NCI-H524 (cell line): ENCODE results near the gene TCF19.

Experiments
- DNase-seq, 2 experiments: peaks; one replicate each; lab custom pipeline; 2025; lab: John Stamatoyannopoulos, UW

TCF19 gene, protein sequence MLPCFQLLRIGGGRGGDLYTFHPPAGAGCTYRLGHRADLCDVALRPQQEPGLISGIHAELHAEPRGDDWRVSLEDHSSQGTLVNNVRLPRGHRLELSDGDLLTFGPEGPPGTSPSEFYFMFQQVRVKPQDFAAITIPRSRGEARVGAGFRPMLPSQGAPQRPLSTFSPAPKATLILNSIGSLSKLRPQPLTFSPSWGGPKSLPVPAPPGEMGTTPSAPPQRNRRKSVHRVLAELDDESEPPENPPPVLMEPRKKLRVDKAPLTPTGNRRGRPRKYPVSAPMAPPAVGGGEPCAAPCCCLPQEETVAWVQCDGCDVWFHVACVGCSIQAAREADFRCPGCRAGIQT

DNA sequence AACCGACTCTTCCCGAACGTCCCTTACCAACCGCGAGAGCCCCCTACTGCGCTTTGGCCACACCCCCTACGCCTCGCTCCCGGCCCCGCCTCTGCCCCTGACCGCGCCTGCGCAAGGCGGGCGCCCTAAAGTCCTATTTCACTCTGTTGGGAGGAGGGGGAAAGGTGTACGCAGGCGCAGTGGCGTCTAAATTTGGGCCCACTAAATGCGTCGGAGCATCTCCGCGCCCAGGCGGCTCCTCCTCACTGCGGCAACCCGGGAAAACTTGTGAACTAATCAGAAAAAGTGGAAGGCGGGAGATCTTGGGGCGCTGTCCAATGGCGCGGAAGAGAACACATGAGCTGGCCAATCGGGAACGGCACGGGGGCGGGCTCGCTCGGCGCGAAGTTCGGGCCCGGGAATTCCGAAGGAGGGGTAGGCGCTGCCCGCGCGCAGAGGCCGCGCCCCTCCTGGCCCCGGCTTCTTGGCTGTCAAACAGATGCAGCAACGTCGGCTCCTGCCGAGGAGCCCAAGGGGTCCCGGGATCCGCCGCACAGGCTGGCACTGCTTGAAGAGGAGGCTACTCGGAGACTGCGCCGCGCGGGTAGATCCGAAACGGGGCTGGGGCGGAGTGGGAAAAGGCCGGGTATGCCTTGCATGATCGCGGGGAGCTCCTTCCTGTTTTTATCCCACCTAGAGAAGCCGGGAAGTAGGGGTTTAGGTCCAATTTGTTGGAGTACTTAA lies at the start of gene TCF19:
Gene TCF19 (plus strand): TSS at position 450 of the 723 bp plus-strand sequence. CDS start 881 bp downstream, outside the sequence.
- peak; percentile 98 to 99 for DNase-seq

DNA sequence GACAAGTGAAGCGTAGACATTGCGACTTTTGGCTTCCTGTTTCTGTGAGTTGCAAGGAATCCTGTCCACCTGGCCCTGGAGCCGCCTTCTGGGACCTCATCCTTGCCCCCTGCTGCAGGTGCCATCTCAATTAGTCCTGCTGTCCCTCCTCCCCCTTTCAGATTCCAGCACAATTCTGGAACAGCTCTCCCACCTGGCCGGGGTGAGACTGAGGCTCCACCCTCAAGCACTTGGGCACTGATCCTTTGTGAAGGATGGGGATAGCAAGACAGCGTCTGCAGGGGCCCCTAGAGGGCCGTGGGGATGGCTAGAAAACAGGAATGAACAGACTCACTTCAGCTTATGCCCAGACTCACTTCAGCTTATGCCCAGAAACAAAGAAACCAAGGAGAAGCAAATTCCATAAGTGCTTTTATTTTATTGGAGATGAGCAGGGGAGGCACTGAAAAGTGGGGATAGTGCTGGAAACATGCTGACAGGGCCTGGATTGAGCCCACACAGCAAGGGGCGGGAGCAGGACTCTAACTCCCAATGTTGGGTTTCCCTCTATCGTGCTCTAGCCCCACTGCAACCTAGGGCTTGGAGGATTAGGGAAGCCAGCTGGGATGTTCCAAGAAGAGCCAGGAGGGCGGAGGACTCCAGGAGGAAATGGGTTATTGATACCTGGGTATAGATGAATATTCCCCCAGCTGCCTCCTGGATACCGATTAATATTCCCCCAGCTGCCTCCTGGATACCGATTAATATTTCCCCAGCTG lies 47.4 kb upstream of the TCF19 start:
- DNase-seq, result peak in 1 of 2 experiments; percentile 6

DNA sequence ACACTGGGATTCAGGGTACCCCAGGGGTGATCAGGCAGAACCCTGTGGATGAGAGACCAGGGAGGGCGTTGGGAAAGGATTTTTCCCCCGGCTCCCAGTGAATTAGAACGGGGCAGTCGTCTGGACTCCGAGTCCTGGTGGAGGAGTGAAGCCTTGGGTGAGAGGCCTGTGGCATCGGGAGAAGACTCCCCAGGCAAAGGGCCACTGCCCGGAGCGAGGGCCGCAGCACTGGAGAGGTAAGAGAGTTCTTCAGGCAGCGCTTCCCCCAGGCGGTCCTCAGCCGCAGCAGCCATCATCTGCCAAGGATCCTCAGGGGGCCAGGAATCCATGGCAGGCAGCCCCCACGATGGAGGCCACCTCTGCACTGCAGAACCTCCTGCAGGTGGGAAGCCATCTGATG lies 46.7 kb upstream of the TCF19 start:
- no peak for DNase-seq

DNA sequence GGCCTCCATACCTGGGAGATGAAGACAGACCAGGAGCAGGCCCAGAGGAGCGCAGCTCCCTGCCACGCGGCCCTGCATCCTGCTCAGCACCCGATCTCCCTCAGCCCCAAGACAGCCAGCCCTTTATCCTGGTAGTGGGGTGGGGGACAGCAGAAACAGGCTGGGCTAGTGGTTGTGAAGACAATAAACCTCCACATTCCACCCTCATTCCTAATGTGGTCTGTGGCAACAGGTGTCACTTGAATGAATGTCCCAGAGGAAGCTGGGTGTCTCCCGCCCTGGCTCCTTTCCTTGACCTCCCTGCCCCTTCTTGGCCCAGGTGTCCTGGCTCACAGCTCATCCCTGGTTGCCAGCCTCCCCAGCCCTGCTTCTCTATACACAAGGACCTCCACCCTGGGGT lies 45.9 kb upstream of the TCF19 start, which contains the start of gene C6orf15:
Gene C6orf15 (minus strand): TSS at position 98 of the 400 bp plus-strand sequence. CDS start 20 bp downstream, at position 78.
- DNase-seq, result no peak

DNA sequence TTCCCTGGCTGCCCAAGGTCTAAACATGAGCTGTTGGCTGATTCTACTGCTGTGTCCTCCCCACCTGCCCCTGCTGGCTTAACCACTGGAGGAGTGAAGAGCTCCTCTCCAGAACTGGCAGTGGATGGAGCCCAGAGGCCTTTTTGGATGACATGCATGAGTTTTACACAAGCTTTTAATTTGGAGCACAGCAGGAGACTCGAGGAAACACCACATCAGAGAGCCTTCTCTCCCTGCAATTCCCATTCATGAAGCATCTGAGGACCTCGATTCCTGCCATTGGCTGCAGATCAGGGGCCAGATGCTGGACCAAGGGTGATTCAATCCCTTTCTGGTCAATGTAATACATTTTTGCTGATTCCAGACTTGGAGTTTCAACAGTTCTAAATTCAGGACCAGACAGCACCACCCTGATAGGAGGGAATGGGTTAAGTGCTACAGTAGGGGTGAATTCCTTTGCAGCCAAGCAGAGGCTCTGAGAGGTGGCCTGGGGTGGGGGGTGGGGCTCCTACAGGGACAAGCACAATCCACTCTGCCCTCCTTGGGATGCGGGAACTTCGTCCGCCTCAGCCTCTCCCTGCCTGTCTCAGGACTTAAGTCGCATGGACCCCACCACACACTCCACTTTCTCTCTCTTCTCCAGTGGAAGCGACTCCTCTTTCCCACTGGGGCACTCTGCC lies 44.4 kb upstream of the TCF19 start:
- no peak for DNase-seq

DNA sequence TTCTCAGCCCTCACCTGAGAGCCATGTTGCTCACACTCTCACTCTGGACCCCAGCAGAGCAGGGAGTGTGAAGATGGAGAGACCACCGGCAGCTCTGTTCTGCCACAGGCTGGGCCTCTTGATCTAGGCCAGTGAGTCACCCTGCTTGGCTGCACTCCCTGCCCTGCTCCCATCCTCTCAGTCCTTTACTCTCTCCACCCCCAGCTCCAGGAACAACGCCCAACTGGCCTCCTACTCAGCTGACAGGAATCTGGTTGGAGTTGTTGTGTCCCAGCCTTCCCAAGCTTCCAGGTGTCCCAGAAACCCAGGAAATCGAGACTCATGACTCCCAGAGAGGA lies 43.9 kb upstream of the TCF19 start, which contains the start of gene PSORS1C1:
Gene PSORS1C1 (plus strand): TSS at position 260 of the 338 bp plus-strand sequence. CDS start 14,833 bp downstream, outside the sequence.
- DNase-seq, result no peak

DNA sequence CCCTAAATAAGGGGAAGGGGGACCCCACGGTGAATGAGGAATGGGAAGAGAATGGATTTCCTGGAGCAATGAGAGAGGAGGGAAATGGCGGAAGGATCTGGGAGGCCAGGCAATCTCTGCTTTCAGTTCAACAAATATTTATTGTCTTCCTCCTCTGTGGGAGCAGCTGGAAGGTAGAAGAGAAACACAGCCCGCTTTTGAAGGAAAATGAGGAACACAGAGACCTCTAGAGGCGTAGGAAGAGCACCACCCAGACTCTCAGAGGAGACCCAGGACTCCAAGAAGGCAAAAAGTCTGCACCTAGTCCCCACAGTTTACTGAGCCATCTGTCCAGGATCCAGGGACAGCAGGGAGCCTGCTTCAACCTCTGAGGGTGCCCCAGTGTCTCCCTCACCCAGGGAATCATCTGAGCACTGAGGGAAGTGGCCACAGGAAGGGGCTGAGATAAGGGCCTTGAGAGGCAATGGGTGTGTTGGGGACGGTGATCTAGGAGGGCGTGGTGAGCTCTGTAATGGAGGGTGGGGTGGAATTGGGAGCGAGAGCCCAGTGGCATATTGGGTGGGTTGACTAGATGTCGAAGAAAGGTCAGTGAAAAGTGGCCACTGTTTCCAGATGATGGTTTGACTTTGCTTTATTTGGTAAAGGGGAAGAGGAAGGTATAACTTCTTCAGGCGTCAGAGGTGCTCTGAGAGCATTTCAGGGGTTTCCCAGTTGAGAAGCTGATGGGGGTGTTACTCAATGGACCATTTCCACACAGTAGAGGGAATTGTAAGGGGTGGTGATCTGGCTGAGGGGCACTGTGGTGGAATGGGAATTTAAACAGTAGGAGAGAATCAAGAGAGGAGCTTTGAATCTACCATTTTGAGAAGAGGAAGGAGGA lies 43.2 kb upstream of the TCF19 start:
- peak in 1 of 2 experiments; percentile 8 for DNase-seq

DNA sequence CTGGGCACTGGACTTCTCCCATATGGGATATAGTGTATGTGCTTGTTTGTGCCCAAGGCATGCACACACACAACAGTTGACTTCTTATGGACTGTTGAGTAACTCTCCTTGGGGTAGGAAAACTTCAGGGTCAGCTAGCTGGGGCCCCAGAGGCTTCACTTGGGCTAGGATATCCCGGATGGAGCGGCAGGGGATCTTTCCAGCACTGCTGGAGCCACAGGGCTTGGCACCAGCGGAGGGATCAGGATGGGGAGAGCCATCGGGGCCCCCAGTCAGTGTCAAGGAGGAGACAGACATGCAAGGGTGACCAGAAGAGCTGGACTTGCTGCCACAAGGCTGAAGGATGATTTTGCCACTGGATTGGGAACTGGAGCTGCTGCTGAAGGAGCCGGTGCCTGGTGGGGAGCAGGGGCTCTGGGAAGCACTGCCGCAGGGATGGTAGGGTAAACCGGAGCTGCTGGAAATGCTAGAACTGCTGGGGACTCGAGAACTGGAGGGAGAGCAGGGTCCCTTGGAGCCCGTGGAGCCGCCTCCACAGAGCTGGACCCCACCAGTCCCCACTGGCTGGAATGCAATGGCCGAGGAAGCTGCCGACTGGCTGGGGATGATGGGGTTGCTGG lies 42.3 kb upstream of the TCF19 start:
- DNase-seq, result no peak

DNA sequence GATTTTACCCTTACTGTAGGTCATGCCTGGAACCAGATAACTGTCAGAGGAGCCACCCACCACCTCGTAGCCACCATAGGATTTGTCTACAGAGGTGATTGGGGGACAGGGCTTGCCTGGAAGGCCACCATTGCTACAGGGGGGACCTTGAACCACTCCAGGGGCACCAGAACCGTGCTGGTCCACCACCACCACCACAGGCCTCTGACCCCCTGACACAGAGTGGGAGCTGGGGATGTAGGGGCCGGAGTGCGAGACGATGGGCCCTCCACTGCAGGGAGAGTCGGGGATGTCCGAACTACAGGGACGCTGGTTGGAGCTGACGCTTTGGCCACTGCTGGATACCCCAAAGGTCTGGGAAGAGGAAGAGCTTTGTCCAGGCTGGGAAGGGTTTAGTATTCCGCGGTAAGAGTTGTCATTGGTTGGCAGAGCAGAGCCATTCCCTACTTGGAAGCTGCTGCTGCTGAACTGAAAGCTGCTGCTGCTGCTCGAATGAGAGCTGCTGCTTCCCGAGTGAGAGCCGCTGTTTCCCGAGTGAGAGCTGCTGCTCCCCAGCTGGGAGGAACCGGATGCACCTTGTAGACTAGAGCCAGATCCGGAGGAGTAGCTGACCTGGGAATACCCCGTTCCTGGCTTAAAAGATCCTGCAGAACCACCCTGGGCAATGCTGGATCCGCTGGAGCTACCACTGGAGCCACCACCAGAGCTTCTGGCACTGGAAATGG lies 41.6 kb upstream of the TCF19 start:
- DNase-seq, result no peak

DNA sequence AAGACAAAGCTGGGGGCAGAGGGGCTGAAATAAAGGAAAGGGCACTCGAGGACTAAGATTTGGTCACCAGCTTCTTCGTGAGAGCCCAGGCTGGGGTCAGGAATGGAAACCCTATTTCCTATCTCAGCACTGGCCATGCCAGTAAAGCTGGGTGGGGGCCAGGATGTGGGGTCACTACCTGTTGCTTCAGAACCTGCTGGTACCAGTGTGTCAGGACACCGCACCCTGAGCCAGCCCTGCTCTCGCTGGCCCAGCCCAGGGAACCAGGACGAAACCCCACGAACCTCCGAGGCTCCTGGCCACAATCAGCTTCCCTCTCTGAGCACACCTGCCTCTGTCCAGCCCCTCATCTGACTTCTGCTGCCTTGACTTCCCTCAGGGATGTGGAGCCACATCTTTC lies 40.2 kb upstream of the TCF19 start:
- no peak for DNase-seq

DNA sequence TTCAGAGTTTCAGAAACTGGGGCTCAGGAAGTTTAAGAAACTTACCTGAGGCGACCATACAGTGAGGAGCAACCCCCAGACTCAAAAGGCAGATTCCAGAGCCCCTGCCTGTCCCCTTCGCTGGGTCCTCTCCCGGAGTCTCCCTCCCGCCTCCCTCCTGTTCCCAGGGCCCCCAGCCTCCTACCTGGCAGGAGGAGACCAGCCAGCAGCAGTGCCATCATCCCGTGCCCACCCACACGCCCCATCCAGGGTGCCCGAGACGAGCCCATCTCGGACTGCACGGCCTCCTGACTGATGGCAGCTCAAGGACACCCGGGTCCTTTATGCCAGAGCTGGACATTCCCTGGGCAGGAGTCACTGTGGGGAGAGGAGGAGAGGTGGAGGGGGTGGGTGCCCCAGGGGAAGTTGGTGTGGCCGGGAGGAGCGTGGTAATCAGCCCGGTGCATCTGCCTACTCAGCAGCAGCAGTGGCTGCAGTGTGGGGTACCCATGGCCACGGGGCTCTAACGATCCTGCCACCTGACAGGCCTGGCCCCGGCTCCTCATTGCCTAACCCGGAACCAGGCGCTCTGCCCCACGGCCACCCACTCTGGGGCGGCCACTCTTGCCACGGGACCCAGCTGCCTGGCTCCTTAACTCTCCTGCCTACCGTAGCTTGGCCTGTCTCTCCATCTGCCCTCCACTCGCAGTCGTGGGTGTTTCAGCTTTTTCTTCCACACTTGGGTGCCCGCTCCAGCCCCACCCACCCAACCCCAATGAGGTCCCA lies 38.1 kb upstream of the TCF19 start, which contains the start of gene CDSN:
Gene CDSN (minus strand): TSS at position 296 of the 765 bp plus-strand sequence. CDS start 27 bp downstream, at position 269.
- no peak for DNase-seq

DNA sequence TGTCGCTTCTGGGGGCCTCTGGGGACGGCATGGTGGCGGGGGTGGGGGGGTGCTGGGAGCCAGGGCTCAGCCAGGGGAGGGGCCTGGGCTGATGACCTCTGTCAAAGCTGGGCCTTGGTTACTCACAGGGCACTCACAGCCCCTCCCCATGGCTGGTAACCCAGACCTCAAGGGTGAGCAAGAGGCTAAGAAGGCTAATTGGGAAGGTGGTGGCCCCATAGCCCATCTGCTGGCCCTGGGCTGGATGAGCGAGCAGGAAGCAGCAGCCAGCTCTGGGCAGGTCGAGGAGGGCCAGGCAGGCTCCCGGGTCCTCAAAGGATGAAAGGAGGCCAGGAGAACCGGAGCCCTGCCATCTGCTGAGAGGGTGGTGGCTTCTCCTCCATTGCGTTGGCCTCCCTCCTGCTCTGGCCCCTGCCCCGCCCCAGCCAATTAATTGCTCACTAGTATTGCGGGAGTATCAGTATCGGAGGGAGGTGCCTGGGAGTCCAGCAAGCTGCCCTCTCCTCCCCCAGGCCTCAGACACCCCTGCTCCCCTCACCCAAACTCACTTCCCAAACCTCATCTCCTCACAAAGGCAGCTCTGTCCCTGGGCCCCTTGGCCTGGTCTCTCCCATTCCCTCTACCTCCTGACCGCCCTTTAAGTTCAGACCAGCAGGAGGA lies 37.1 kb upstream of the TCF19 start:
- DNase-seq, result no peak

DNA sequence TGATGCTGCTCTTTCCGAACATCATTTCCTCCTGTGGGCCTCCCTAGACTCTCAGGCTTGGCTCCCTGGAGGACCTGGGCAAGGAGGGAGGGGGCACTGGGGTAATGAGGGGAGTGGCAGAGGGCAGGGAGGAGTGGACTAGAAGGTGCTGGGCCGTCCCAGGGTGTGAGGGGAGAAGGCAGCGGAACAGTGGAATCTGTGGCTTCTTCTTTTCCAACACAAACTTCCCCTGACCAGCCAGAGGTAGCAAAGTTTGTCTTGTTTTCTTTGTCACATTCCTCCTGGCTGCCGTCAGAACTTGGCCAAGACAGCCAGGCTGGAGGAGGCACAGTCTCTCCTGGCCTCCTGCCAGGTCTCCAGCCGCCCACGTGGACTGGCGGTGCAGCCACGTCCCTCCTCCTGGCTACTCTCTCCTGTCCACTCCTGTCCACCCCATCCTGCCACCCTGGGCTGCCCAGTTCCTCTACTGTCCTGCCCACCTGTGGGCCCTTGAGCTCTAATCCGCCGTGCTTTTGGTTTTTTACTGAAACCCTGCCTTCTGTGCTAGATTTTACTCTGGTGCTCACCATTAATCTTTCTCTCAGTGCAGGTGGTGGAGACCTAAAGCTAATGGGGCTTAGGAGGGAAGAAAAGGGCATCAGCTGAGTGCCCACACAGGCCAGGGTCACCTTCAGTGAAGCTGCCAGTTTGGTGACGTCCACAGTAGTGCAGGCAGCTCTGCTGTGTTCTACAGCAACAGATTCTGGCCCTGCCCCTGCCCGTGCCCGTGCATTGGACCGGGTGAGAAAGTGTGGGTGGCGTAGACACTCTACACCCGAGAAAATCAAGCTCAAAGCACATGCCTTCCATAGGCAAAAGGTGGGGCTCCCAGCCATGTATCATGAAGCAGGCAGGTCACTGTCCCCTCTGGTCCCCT lies 35.3 kb upstream of the TCF19 start:
- DNase-seq, result no peak

DNA sequence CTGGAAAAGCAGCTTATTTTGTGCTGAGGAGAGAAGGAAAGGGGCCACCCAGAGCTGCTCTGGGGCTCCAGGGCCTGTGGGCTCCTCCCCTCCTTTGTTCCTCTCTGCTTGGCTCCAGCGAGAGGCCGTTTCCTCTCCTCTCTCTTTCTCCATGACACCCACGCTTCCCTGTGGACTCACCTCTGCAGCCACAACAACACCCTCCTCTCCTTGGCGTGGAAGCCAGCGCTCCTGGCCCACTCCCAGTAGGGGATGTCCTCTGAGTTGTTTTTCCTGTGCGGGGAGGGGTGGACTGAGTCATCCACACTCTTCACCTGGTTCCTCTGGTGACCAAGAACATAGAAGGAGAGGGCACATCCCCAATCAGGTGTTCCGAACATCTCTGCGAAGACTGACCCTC lies 33.2 kb upstream of the TCF19 start:
- DNase-seq, result no peak

DNA sequence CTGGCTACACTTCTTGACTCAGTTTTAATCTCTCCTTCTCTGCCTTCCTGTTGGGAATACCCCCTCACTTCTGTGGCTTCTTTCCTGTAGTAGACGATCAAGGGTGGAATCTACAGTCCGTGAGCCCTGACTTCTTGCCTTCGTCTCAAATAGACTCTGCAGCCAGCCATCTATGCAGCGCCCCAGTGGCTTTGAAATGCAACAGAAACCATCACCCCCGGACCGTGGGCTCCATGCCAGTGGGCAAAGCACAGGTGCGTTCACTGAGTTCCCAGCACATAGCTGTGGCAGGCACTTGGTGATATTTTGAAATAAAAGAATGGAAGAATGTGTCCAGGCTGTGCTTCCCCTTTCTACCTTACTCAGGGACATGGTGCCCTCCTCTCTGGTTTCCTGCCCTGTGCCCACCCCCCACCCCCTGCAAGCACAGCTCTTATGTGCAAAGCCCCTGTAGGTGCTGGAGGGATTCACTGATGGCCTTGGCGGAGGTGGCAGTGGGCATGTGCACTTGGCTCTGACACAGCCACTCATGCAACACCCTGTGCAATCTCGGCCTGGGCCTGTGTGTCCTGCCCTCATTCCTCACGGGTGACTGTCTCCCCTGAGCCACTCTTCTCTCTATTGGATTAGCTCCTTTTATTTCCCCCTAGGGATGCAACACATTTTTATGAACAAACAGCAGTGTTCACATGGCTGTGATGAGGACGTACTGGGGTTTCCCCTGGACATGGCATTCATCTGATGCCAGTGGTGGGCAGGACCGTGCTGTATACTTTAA lies 32.6 kb upstream of the TCF19 start:
- DNase-seq, result no peak

DNA sequence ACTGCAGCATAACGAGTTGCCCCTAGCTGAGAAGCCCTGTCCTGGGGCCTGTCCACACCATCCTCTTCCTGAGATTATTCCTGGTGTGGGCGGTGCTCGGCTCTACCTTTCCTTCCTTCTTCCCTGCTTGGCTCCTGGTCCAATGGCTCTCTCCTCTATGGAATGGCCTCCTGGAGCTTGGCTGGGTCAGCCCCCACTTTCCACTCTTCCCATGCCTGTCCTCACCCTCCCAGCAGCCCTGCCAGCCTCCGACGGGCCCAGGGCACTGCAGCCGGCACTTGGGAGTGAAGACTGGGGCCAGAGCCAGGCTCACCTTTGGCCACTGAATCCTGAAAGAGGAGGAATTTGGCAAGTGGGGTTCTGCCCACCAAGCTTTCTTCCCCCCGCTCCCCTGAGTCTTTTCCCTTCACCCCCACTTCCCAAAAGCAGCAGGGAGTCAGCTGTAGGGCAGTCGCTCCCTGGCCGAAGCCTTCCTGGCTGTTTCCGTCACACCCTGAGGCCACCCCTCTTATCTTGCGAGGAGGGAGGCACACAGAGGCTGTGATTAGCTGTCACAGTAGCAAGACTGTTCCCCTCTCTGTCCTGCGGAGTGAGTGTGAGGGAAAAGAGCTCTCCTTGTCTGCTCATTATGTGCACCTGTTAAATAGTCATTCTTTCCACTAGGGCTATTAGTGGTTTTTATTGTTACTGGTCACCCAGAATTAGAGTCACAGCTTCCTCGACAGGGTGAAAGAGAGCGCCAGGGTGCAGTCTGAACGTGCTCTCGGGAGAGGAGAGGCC lies 31.8 kb upstream of the TCF19 start:
- no peak for DNase-seq
